Measurements from ENCODE around the gene NPW. TPM values are rescaled to one million over a fixed set of nuclear protein-coding genes. Genes with fewer than 3 reads are reported as not detected.
A peak's percentile ranks its signal among the peaks of the same experiment; 100 is the strongest.

The NPW gene
- total RNA-seq, 2 experiments from 2014 or later = 24.3 to 28.3 TPM

GRCh38 chr16:2053897-2054296 lies 34.3 kb downstream of the NPW start:
- DNase-seq (no peak), ATAC-seq (no peak)
- ChIA-PET POLR2A (interaction anchor here (1.0 kb wide), 1 partner anchor 101 kb away, joined by 3 read pairs; no protein-coding TSS in a partner anchor), CTCF (no interaction called here)
- Mint-ChIP-seq H3K27ac (no peak overlapping the region), H3K4me1 (ENCODE audit: low read depth) (peaks cover 7% of the 10 kb centered on the region), H3K27me3 (no peaks in the 10 kb centered on the region), H3K36me3 (ENCODE audit: low read depth) (peaks cover 6% of the 10 kb centered on the region), H3K4me3 (no peak overlapping the region), H3K9me3 (no peaks in the 10 kb centered on the region)
- intact Hi-C loops (cut with micrococcal nuclease) = no loop called here
- TF ChIP-seq CTCF (IDR thresholded peaks at IDR 0.05) = no peak

GRCh38 chr16:2054543-2055245 lies 35.1 kb downstream of the NPW start:
- Mint-ChIP-seq H3K27me3 (no peaks in the 10 kb centered on the region), H3K4me3 (no peak overlapping the region), H3K27ac (no peak overlapping the region), H3K36me3 (ENCODE audit: low read depth) (peaks cover 6% of the 10 kb centered on the region), H3K4me1 (ENCODE audit: low read depth) (peaks cover 3% of the 10 kb centered on the region), H3K9me3 (no peaks in the 10 kb centered on the region)
- ATAC-seq (no peak), DNase-seq (no peak)
- CTCF ChIA-PET = interaction anchor here (2.2 kb wide), 1 partner anchor 32 kb away, joined by 9 read pairs; no protein-coding TSS in a partner anchor
- intact Hi-C loops (cut with micrococcal nuclease) = no loop called here
- POLR2A ChIA-PET = no interaction called here
- TF ChIP-seq CTCF (IDR thresholded peaks at IDR 0.05) = no peak

- CTCF ChIA-PET = interaction anchor here (1.2 to 2.2 kb wide), 3 partner anchors 9 to 34 kb away, joined by 3 to 9 read pairs (median 4); partner anchors contain the start of genes NTHL1 and TSC2
- intact Hi-C loops (cut with micrococcal nuclease) = no loop called here
Observed at GRCh38 chr16:2056077-2056476, 36.5 kb downstream of the NPW start.

GRCh38 chr16:2056681-2057407 lies 37.3 kb downstream of the NPW start:
- ATAC-seq = peak; percentile 47
- no peak for TF ChIP-seq CTCF (IDR thresholded peaks at IDR 0.05)
- no peak overlapping the region for H3K4me3 Mint-ChIP-seq
- H3K27me3 Mint-ChIP-seq = no peaks in the 10 kb centered on the region
- H3K4me1 Mint-ChIP-seq (ENCODE audit: low read depth) = no peaks in the 10 kb centered on the region
- peak; percentile 15 for DNase-seq
- intact Hi-C loops (cut with micrococcal nuclease) = no loop called here
- ChIA-PET POLR2A (interaction anchor here (0.7 to 0.9 kb wide), 2 partner anchors 17 to 588 kb away, joined by 3 to 4 read pairs; no protein-coding TSS in a partner anchor), CTCF (interaction anchor here (1.2 to 2.2 kb wide), 4 partner anchors 10 to 84 kb away, joined by 3 to 9 read pairs (median 5); partner anchors contain the start of genes NTHL1 and TSC2)
- peaks cover 6% of the 10 kb centered on the region for H3K36me3 Mint-ChIP-seq (ENCODE audit: low read depth)
- no peak overlapping the region for H3K27ac Mint-ChIP-seq
- no peaks in the 10 kb centered on the region for H3K9me3 Mint-ChIP-seq

More at GRCh38 chr16:2056077-2056476, 36.5 kb downstream of the NPW start:
- H3K27me3 Mint-ChIP-seq = no peaks in the 10 kb centered on the region
- no peaks in the 10 kb centered on the region for H3K9me3 Mint-ChIP-seq
- peak; percentile 27 for ATAC-seq
- H3K4me1 Mint-ChIP-seq (ENCODE audit: low read depth) = no peaks in the 10 kb centered on the region
- peaks cover 6% of the 10 kb centered on the region for H3K36me3 Mint-ChIP-seq (ENCODE audit: low read depth)
- H3K27ac Mint-ChIP-seq = no peak overlapping the region
- POLR2A ChIA-PET = interaction anchor here (0.9 kb wide), 1 partner anchor 17 kb away, joined by 4 read pairs; no protein-coding TSS in a partner anchor
- TF ChIP-seq CTCF (IDR thresholded peaks at IDR 0.05) = no peak
- no peak overlapping the region for H3K4me3 Mint-ChIP-seq
- DNase-seq = no peak

Data from activated CD8-positive, alpha-beta T cell treated with anti-CD3 and anti-CD28 coated beads for 36 hours (primary cell).